NCI-H1436 (cell line): ENCODE measurements around the gene MTUS2.

ENCODE experiments used
- DNase-seq: peaks from one replicate; lab custom pipeline; 2025; lab: John Stamatoyannopoulos, UW

MTUS2 gene

DNA sequence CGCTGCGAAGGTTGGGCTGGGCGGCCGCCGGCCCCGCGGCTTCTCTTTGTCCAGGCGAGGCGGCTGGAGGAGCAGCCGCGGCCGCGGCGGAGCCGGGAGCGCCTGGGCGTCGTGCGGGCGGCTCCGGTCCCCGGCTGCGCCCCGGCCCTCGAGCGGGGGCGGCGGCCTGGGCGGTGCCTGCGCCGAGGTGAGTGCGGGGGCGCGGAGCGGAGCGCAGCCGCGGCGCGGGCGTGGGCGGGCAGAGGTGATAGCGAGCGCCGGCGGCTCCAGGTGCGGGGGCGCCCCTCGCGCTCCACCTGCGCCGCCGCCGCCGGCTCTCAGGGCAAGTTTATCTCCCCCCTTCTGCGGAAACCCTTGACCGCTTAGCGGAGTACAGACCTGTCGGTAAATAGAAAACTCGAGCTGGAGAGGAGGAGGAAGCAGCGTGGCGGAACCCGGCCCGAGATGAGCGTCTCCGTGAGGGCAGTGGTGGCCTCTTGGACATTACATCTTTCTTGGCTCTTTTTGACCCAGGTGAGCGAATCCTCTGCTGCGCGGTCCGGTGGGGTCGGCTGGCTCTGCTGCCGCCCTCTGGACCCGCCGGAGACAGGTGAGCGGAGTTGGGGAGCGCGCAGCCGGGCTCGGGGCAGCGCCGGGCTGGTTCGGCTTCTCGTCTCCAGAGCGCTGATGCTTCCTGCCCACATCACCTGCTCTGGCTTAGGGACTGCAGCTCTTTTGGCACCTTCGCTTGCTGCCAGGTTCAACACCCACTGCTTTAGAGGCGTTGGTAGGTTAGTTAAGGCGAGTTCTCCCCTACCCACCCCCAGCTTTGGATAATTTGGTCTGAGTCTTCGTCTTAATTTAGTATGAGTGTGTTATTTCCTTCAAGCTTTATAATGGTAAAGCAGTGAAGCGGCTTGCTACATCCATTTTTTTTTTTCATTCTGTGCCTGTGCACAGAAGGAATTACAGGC, at the start of gene MTUS2:
Gene MTUS2 (plus strand): TSS at position 241 of the 953 bp plus-strand sequence.
- DNase-seq: no peak

DNA sequence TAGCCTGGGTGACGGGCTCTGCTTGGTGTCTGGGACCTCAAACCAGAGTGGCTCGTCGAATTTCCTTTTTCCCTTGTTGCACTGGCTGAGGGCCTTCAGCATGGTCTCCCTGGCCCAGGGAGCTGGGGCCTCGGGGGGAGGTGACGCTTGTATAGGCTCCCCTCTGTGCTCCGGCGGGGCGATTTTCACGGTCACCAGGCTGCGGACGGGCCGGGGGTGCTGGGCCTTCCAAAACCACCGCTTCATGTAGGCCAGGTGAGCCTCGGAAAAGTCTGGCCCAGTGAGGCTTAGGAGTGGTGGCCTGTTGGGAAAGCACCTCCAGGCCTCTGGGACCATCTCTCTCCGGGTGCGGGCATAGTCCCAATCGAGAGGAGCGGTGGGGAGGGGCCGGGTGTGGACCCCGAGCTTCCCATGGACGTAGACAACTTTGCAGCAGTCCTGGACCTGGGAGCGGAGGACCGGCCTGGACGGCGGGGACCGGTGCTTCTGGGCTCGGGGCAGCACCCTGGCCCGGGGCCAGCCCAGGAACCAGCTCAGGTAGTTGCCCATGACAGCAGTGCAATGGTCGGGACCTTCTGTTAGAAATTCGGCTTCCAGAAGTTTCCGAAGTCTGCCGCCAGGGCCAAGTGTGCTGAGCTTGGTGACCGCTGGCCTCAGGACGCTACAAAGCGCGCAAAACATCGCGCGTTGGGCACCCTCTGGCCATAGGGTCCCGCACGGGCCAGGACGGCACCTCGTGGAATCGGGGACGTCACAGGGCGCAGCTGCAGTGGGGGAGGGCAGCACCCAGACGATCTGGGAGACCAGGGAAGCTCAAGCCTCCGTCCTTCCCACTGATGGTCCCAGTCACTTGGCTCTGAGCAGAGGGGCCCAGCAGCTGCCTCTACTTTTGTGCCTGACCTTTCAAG, 41.6 kb upstream of the MTUS2 start:
- DNase-seq: no peak

DNA sequence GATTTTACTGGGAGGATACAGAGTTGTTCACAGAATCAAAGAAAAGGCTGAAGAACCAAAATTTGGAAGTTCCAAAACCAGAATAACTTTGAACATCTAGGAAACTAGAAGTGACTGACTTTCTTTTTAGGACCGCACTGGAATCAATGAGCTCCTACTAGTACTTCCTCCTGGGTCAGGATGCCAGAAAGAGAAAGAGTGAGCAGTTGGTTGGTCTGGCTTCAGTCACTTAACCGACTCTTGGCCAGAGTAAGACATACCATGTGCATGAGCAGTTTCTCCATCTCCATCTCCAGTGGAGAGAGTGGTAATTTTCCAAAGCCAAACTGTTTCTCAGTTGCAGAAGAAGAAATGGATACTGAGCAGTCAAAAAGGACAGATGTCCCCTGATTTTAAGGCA, 27.1 kb upstream of the MTUS2 start:
- DNase-seq: no peak

DNA sequence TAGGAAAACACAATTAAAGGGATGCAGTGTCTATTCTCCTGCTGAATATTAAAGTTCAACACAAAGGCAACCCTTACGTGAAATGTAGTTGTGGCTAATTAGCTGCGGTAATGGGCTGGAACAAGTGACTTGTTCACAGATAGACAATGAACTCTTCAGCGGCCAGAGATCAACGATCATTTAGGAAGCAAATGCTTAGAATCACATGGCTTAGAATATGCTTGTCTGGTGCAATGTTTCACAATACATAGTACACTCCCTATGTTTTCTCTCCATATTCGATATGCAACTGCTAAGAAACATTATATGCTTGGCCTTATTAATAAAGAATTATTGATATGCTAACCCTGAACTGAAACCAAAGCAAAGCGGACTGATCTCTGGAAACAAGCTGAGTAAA, 25.7 kb upstream of the MTUS2 start:
- no peak for DNase-seq

DNA sequence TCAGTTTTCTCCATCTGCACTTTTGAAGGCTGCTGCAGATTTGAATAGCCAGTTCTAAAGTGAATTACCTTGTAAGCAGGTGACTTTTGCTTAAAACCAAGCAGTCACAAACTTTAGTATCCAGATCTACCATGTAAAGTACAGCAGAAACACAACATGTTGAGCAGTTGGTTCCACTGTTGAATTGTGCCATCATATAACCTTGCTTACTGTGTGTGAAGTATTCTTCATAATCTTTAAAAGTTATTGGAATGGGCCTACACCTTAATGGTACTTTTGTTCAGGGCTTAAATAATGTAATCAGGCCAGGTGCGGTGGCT, 23.2 kb upstream of the MTUS2 start:
- no peak for DNase-seq

DNA sequence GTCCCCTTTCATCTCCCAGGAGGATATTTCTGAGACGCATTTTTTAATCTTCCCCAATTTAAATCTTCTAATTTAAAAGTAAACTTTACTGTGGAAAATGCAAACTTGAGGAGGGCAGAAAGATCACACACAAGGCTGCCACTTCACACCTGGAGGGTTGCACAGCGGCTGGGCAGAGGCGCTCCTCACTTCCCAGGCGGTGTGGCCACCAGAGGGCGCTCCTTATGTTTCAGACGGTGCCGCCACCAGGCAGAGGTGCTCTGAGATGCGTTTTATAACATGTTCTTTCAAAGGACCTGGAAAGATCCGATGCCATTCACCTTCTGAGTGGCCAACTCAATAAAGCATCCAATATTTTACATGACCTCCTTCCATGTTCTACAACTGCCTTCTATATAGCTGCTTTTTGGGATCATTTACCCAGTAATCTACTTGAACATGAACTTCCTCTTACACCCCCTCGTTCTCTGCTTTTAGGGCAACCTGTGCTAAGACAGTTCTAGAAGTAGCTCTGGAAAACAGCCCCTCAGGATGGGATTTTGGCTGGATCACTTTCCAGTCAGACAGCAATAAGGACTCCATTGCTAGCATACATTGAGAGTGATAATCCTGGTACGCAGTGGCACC, 14.8 kb upstream of the MTUS2 start:
- DNase-seq: no peak

DNA sequence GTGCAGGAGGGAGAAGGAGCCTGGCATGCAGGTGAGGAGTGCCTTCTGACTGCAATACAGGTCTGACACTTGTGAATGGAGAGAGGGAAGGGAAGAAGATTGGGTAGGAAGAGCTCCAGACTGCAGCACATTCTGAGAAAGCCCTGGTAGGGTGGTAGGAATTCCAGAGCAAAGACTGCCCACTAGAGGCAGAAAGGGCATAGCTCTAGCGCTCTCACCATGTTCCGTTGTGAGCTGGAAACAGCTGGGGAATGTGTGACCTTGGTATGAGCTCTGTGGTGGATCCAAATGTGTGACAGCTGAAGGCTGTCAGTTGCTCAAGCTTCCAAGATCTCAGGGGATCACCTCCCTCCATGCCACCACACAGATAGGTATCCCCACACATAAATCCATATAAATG, 2.9 kb upstream of the MTUS2 start:
- DNase-seq: no peak

DNA sequence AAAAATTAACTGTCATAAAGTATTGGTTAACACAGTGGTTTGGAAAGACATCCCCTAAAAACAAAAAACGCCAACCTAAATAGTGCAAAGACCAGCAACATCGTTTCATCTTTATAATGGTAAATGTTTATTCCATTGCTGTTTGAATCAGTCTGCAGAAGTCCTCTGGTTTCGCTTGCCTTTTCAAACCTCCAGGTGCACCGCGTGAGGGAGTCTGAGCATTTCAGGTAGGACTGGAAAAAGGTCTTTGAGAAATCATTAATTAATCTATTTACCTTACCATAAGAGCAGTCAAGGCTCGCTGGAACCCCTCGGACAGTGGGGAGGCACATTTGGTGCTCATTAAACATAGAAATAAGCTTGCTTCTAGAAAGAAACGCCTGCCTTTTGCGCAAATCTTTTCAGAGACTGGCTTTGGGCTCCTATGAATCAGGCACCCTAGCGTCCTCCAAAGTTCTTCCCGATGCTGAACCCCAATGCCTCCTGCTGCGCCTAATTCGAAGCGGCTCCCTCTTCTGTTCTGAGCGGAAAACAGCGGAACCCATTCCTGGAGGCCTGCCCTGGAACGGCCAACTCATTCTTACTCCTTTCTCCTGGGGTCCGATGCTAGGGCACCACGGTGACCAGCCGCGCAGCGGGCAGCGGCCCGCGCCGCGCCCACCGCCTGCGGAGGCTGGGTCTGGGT, 951 bp upstream of the MTUS2 start:
- DNase-seq: no peak

DNA sequence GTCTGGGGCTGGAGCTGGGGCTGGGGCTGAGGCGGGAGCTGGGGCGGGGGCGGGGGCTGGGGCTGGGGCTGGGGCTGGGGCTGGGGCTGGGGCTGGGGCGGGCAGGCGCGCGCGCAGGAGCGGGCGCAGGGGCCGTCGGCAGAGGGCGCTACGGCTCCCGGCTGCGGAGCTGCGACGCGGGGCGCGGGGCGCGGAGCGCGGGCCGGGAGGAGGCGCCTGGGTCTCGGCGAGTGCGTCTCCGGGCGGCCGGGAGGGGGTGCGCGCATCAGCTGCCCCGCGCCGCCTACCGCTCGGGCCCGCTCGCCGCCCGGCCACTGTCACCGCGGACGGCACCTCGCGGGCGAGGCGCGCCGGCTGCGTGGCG, 422 bp upstream of the MTUS2 start:
- no peak for DNase-seq

DNA sequence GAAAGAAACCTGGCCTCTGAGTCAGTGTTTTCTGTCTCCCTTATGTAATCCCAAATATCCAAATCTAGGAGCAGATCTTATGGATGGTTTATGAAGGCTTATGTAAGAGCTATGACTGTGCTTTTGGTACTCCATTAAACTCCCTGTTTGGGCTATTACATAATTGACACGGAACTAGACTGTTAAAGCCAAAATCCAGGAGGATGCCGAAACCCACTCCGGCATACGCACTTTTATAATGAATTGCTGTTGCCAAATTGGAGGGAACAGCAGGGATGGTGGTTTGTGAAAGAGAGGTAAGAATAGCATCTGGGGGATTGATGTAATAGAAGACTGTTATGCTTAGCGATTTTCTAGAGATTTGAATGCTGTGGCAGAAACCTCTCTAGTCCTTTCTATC, 2.0 kb downstream of the MTUS2 start:
- no peak for DNase-seq

DNA sequence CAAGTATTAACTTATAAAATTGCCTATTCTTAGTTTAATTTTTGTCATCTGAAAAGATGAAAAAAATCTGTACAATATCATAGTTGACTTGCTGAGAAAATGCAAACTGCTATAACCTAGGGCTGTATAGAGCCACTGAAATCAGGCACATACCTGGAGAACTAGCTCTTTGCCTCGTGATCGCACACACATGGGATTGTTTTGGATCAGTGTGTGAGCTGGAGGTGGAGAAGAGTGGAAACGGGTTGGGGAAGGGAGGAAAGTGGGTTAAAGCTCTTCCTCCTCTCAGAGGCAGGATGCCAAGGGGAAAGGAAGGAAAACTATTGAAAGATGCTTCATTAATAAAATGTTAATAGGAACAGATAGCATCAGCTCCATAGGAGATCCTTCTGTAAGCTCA, 2.7 kb downstream of the MTUS2 start:
- DNase-seq: no peak

DNA sequence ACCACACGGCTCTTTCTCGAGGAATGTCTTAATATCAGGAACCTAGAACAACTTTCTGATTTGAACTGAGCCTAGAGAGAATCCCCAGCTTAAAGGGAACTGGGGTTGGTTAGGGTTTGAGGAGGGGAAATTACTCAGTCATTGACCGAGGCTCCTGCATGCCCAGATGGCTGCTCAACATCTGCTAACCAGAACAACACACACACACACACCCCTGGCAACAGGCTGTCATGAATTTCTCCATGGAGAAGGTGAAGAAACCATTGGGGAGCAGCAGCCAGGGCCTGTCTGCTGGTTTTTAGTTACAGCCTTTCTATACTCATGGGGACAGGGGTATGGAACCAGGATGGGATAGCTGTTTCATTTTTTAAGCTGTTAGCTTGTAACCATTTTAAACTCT, 5.2 kb downstream of the MTUS2 start:
- DNase-seq: no peak

DNA sequence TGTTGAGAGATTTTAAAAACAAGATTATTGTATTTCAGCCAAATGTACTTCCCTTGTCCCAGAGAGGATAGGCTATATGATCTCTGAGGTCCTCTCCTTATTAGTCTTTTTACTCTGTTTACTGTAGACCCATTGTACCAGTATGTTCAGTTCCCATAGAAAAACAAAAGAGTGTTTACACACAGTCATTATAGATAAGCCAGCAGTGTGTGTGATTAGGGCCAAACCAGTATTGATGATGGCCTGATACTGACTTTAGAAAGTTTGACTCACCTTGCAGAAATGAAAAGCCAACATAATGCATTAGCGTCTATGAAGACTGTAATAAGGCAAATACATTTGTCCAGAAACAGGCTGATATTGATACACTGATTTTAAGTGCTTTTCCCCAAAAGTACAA, 6.2 kb downstream of the MTUS2 start:
- DNase-seq: no peak

DNA sequence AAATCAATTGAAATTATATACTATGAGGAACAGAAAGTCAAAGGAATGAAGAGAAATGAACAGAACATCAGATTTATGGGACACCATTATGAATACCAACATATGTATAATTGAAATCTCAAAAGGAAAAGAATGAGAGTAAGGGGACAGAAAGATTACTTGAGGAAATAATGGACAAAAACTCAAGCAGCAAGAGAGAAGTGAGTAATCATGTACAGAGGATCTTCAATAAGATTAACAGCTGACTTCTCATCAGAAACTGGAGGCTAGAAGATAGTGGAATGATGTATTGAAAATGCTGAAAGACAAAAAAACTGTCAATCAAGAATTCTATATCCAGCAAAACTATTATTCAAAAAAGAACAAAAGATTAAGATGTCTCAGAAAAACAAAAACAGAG, 10.4 kb downstream of the MTUS2 start:
- no peak for DNase-seq

DNA sequence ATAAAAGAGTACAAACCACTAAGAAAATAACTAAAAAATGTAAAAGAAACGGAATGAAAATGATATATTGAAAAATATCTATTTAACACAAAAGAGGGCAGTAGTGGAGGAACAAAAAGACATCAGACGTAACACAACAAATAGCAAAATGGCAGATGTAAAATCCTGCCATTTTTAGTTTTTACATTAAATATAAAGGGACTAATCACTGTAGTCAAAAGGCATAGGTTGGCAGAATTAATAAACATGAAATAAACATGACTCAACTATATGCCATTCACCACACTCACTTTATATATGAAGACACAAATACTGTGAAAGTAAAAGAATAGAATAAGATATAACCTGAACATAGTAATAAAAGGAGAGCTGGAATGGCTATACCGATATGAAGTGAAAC, 11.0 kb downstream of the MTUS2 start:
- DNase-seq: no peak

DNA sequence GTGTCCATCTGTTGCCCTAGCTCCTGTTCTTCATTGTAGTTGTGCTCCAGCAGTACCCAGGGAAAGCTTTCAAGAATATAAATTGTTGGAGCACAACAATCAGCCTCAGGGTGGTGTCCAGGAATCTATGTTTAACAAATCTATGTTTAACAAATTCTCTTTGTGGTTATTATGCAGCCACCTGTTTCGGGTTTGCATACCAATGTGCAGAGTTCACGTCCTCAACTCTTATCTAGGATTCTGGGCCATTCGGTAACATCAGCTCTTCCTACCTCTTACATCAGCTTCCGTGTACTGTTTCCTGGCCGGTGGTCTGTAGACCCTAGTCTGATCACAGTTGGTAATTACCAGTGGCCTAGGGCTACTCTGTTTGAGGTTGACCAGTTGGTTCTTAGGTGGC, 17.0 kb downstream of the MTUS2 start:
- DNase-seq: no peak

DNA sequence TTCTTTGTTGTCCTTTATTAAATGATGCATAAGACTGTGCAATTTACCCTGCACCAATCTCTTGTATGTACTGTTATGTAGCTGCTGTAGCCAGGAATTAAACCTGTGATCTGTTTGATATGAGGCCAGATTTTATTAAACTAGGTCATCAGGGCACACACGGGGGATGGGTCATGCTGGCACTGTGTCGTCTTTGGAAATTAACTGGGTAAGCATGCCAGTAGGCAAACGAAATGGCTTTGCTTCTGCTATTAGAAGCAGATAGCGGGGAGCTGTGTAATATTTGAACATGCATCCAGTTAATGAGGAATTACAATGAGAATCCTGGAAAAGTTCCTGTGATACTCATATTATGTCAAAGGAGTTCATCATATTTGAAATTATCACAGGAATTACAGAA, 23.5 kb downstream of the MTUS2 start:
- DNase-seq: no peak

DNA sequence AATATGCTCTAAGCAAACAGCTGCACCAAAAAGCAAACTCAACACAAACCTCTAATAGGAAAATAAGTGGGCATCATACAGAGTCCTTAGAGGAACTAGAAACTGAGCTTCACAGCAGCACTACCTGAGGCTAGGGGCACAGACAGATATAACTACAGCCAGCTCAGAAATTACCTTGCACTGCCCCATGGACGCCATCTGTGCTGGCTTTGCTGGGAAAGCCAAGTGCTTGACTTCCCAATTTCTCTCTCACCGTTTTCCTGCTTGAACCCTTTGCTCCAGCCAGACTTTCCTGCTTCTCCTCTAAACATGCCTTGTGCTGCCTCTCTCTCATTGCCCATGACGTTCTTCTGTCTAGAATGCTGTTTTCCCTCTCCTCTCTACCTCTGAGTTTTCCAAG, 29.3 kb downstream of the MTUS2 start:
- no peak for DNase-seq

DNA sequence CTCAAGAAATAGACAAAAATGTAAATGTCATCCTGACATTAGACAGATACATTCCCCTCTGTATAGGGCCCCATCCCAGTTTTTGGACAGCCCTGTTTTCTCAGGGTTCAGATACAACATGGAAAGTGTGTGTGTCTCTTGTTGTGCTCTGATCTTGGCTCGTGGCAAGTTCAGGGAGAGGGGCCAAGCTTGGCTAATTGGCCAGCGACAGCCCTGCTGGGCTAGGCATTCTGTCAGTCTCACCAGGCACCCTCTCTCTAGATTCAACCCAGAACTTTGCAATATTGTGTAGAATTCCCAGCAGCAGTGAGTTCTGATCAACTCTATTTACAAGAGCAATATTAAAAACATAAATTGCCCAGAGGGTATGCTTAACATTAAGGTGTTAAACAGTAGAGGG, 30.1 kb downstream of the MTUS2 start:
- no peak for DNase-seq

DNA sequence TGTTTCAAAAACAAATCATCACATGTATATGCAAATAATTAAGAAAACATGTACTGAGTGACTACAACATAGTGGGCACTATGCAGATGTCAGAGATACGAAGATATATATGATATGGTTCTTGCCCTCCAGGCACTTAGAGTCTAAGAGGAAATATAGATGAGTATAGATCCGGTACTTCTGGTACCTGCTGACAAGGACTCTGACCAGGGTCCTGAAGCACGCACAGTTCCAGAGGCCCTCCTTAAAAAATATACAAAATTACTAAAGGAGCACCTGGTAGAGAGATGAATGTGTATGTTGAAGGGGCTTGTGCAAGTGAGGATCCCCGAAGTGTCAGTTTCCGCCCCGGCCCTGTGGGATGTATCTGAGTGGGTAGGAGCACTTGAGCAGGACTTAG, 31.3 kb downstream of the MTUS2 start:
- DNase-seq: no peak

DNA sequence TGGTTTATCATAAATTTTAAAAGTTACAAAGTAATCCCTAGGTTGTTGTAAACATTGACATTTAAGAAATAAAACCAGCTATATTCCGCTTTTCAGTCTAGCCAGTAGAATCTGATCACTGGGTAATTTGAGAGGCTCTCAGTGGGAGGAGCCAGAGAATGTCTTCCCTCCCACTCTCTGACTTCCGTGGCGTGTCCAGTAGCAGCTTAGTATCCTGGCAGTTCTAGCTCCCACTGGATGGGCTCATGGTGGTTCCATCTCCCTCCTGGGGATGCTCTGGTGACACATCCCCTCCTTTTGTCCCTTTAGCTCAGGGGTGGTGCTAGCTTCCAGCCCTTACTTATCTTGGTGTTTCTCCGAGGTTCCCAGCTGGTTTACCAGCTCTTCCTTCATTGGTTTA, 34.5 kb downstream of the MTUS2 start:
- no peak for DNase-seq

DNA sequence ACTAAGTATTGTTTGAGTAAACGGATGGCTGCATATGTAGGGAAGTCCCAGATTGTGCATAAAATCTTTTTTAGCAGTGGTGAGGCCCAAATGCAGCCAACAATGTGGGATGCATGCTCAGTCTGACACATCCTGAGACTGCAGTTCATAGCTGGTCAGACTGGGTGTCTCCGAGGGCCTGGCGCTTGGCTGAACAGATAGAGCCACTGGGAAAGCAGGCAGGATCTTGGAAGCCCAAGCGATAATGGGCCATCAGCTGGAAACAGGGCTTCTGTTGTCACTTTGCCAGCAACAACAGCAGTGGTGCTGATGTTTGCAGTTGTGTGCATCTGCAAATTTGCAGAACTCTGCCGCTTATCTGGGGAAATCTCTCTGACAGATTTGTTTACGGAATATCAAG, 36.1 kb downstream of the MTUS2 start:
- no peak for DNase-seq
